ENCODE results near the gene KCNQ1.

KCNQ1 gene

DNA sequence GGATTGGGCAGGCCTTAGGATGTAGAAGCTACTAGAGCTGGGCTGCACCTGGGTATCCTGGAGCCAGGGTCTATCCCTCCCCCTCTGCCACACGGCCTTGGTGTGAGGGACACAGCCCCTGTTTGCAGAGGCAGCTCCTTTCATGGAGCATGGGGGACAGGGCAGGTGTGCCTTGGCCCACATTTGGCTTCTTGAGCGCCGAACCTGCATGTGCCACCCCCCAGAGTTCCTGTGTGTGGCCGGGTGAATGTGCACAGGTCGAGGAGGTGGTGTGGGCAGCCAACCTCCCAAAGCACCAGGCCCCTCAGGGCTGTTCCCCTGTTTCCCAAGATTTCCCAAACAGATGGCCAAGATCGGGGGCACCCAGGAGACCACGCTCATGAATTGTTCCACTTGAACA, 262.9 kb downstream of the KCNQ1 start:
- H3K27ac ChIP-seq (ENCODE audit: low read length), result no peak overlapping the region
- no peak overlapping the region for H3K9ac ChIP-seq (ENCODE audit: low read depth, low read length)
- H2AFZ ChIP-seq (ENCODE audit: low read depth, low read length), result no peak overlapping the region
- no peak overlapping the region for H3K4me3 ChIP-seq (ENCODE audit: low read depth in 1 of 2, low read length in 2 of 2)
- H3K4me2 ChIP-seq (ENCODE audit: insufficient read depth, low read length), result no peak overlapping the region
- peaks cover 15% of the 10 kb centered on the region for H3K4me1 ChIP-seq (ENCODE audit: insufficient read depth, low read length)
- TF ChIP-seq, protein P1, sequence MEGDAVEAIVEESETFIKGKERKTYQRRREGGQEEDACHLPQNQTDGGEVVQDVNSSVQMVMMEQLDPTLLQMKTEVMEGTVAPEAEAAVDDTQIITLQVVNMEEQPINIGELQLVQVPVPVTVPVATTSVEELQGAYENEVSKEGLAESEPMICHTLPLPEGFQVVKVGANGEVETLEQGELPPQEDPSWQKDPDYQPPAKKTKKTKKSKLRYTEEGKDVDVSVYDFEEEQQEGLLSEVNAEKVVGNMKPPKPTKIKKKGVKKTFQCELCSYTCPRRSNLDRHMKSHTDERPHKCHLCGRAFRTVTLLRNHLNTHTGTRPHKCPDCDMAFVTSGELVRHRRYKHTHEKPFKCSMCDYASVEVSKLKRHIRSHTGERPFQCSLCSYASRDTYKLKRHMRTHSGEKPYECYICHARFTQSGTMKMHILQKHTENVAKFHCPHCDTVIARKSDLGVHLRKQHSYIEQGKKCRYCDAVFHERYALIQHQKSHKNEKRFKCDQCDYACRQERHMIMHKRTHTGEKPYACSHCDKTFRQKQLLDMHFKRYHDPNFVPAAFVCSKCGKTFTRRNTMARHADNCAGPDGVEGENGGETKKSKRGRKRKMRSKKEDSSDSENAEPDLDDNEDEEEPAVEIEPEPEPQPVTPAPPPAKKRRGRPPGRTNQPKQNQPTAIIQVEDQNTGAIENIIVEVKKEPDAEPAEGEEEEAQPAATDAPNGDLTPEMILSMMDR (IDR thresholded peaks at IDR 0.05; ENCODE audit: borderline replicate concordance, extremely low read depth, low read length, poor library complexity, severe bottlenecking), result no peak
- no peak for TF ChIP-seq EZH2 (IDR thresholded peaks at IDR 0.05; ENCODE audit: borderline replicate concordance, low read depth, low read length, severe bottlenecking)
- no peaks in the 10 kb centered on the region for H4K20me1 ChIP-seq (ENCODE audit: insufficient read depth, low read length)
- H3K9me3 ChIP-seq (ENCODE audit: insufficient read depth, low read length, severe bottlenecking), result no peaks in the 10 kb centered on the region
- H3K36me3 ChIP-seq (ENCODE audit: insufficient read depth, low read length), result no peaks in the 10 kb centered on the region
- no peaks in the 10 kb centered on the region for H3K27me3 ChIP-seq (ENCODE audit: insufficient read depth, low read length, poor library complexity)
- no peak for ATAC-seq (ENCODE audit: insufficient read depth, low read depth)
- DNase-seq, result no peak
- no peaks in the 10 kb centered on the region for H3K79me2 ChIP-seq (ENCODE audit: insufficient read depth, low read length)

DNA sequence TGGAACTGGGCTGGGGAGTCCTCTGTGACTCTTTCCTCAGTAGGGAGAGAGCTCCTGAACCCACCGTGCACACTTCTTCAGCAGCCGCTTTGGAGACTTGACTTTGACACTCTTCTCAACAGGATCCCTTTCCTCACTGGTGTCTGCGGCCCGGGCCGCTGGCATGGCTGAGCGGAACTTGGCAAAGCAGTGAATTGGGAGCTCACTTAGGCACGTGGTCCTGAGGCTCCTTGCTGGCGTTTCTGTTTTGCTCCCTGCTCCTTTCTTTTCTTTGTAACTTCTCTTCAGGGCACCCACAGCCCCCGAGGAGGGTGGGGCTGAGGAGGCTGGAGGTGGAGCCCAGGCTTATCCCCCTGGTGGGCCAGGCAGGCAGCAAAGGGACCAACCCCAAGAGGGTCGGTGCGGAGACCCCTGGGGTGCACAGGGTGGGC, 263.4 kb downstream of the KCNQ1 start:
- Histone ChIP-seq H3K4me1 (ENCODE audit: insufficient read depth, low read length) (peaks cover 12% of the 10 kb centered on the region), H3K27ac (ENCODE audit: low read length) (no peak overlapping the region), H3K9me3 (ENCODE audit: insufficient read depth, low read length, severe bottlenecking) (no peaks in the 10 kb centered on the region), H3K4me2 (ENCODE audit: insufficient read depth, low read length) (no peak overlapping the region), H3K79me2 (ENCODE audit: insufficient read depth, low read length) (no peaks in the 10 kb centered on the region), H3K36me3 (ENCODE audit: insufficient read depth, low read length) (no peaks in the 10 kb centered on the region), H3K9ac (ENCODE audit: low read depth, low read length) (no peak overlapping the region), H3K4me3 (ENCODE audit: low read depth in 1 of 2, low read length in 2 of 2) (no peak overlapping the region), H4K20me1 (ENCODE audit: insufficient read depth, low read length) (no peaks in the 10 kb centered on the region), H2AFZ (ENCODE audit: low read depth, low read length) (no peak overlapping the region), H3K27me3 (ENCODE audit: insufficient read depth, low read length, poor library complexity) (no peaks in the 10 kb centered on the region)
- DNase-seq (no peak), ATAC-seq (ENCODE audit: insufficient read depth, low read depth) (no peak)
- TF ChIP-seq, protein P1 (IDR thresholded peaks at IDR 0.05; ENCODE audit: borderline replicate concordance, extremely low read depth, low read length, poor library complexity, severe bottlenecking), result no peak
- TF ChIP-seq EZH2 (IDR thresholded peaks at IDR 0.05; ENCODE audit: borderline replicate concordance, low read depth, low read length, severe bottlenecking), result no peak

DNA sequence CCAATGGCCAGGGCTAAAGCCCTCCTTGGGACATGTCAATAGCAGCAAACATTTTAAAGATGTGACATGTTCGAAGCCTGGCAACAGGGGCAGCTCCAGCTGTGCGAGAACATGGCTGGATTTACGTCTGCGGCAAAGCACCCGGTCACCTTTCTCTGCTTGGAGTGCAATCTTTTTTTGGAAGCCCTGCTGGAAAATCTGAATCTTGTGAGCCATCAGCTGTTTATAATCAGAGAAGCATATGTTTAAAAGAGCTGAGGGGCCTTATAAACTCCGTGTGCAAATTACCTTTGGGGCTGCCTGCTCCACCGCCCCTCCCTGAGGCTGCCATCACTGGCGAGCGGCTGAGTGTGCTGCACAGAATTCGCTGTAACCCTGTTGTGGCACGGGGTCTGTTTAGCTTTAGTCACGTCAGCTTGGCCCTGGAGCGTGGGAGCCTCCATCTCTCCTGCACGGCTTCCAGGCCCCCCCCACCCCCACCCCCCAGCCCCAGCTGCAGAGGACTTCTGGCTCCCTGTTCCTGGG, 264.0 kb downstream of the KCNQ1 start:
- Histone ChIP-seq H3K27ac (ENCODE audit: low read length) (no peak overlapping the region), H4K20me1 (ENCODE audit: insufficient read depth, low read length) (no peaks in the 10 kb centered on the region), H2AFZ (ENCODE audit: low read depth, low read length) (no peak overlapping the region), H3K4me1 (ENCODE audit: insufficient read depth, low read length) (peaks cover 5% of the 10 kb centered on the region), H3K9ac (ENCODE audit: low read depth, low read length) (no peak overlapping the region), H3K36me3 (ENCODE audit: insufficient read depth, low read length) (no peaks in the 10 kb centered on the region), H3K4me2 (ENCODE audit: insufficient read depth, low read length) (no peak overlapping the region), H3K9me3 (ENCODE audit: insufficient read depth, low read length, severe bottlenecking) (no peaks in the 10 kb centered on the region), H3K27me3 (ENCODE audit: insufficient read depth, low read length, poor library complexity) (no peaks in the 10 kb centered on the region), H3K79me2 (ENCODE audit: insufficient read depth, low read length) (no peaks in the 10 kb centered on the region), H3K4me3 (ENCODE audit: low read depth in 1 of 2, low read length in 2 of 2) (no peak overlapping the region)
- DNase-seq (no peak), ATAC-seq (ENCODE audit: insufficient read depth, low read depth) (no peak)
- TF ChIP-seq, protein P1 (IDR thresholded peaks at IDR 0.05; ENCODE audit: borderline replicate concordance, extremely low read depth, low read length, poor library complexity, severe bottlenecking), result no peak
- TF ChIP-seq EZH2 (IDR thresholded peaks at IDR 0.05; ENCODE audit: borderline replicate concordance, low read depth, low read length, severe bottlenecking), result no peak

DNA sequence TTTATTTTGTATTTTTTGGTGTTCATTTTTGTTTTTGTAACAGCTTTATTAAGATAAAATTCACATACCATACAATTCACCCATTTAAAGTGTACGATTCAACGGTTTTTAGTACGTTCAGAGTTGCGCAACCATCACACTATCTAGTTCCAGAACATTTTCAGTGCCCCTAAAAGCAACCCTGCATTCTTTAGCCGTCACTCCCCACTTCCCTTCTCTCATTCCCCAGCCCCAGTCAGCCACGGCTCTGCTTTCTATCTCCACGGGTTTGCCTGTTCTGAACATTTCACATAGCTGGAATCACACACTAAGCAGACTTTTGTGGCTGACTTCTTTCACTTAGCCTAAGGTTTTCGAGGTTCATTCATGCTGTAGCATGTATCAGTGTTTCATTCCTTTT, 264.6 kb downstream of the KCNQ1 start:
- no peaks in the 10 kb centered on the region for H4K20me1 ChIP-seq (ENCODE audit: insufficient read depth, low read length)
- DNase-seq (no peak), ATAC-seq (ENCODE audit: insufficient read depth, low read depth) (no peak)
- TF ChIP-seq, protein P1 (IDR thresholded peaks at IDR 0.05; ENCODE audit: borderline replicate concordance, extremely low read depth, low read length, poor library complexity, severe bottlenecking), result no peak
- TF ChIP-seq EZH2 (IDR thresholded peaks at IDR 0.05; ENCODE audit: borderline replicate concordance, low read depth, low read length, severe bottlenecking), result no peak
- no peak overlapping the region for H3K4me3 ChIP-seq (ENCODE audit: low read depth in 1 of 2, low read length in 2 of 2)
- H3K27me3 ChIP-seq (ENCODE audit: insufficient read depth, low read length, poor library complexity), result no peaks in the 10 kb centered on the region
- no peaks in the 10 kb centered on the region for H3K36me3 ChIP-seq (ENCODE audit: insufficient read depth, low read length)
- H2AFZ ChIP-seq (ENCODE audit: low read depth, low read length), result no peak overlapping the region
- H3K4me1 ChIP-seq (ENCODE audit: insufficient read depth, low read length), result no peaks in the 10 kb centered on the region
- H3K27ac ChIP-seq (ENCODE audit: low read length), result no peak overlapping the region
- no peak overlapping the region for H3K9ac ChIP-seq (ENCODE audit: low read depth, low read length)
- H3K9me3 ChIP-seq (ENCODE audit: insufficient read depth, low read length, severe bottlenecking), result no peaks in the 10 kb centered on the region
- H3K79me2 ChIP-seq (ENCODE audit: insufficient read depth, low read length), result no peaks in the 10 kb centered on the region
- H3K4me2 ChIP-seq (ENCODE audit: insufficient read depth, low read length), result no peak overlapping the region
